Liver (tissue), 9 donors: ENCODE results near the gene TTBK1. TPM values are rescaled to one million over a fixed set of nuclear protein-coding genes. Genes with fewer than 3 reads are reported as not detected.

Source experiments
- DNase-seq: peaks from one replicate; pipeline ENCODE4 v3.0.0-alpha.2; 2017; ENCODE audit warnings: low spot score
- H3K27ac ChIP-seq, 2 donors: one replicate each; pipeline ENCODE4 v1.7.0; 2013; ENCODE audit warnings: inconsistent platforms in 2 of 2, low read length in 2 of 2, control low read depth in 1 of 2, low read depth in 1 of 2, mild to moderate bottlenecking in 1 of 2
- H3K27me3 ChIP-seq, 4 donors: one replicate each; pipeline versions ENCODE4 v1.6.1 to v1.7.0; 2013; ENCODE audit warnings: low read length in 3 of 4, inconsistent platforms in 1 of 4, mild to moderate bottlenecking in 1 of 4, moderate library complexity in 1 of 4; ENCODE audit not compliant: control insufficient read depth in 4 of 4, insufficient read depth in 4 of 4
- H3K36me3 ChIP-seq, 4 donors: one replicate each; pipeline versions ENCODE4 v1.6.1 to v1.7.0; 2013; ENCODE audit warnings: low read length in 3 of 4, mild to moderate bottlenecking in 3 of 4, low read depth in 1 of 4, moderate library complexity in 1 of 4; ENCODE audit not compliant: control insufficient read depth in 4 of 4, insufficient read depth in 3 of 4
- H3K4me1 ChIP-seq, 4 donors: one replicate each; pipeline versions ENCODE4 v1.6.1 to v1.7.0; 2013; ENCODE audit warnings: low read length in 3 of 4, mild to moderate bottlenecking in 3 of 4, moderate library complexity in 1 of 4; ENCODE audit not compliant: control insufficient read depth in 4 of 4, insufficient read depth in 4 of 4
- H3K4me3 ChIP-seq, 3 donors: one replicate each; pipeline versions ENCODE4 v1.6.1 to v1.7.0; 2013; ENCODE audit warnings: low read length in 3 of 3, control low read depth in 1 of 3, low read depth in 1 of 3, mild to moderate bottlenecking in 1 of 3
- H3K9ac ChIP-seq, 2 donors: one replicate each; pipeline ENCODE4 v1.7.0; 2013; ENCODE audit warnings: low read length in 2 of 2, mild to moderate bottlenecking in 2 of 2, moderate library complexity in 2 of 2, control low read depth in 1 of 2, low read depth in 1 of 2
- H3K9me3 ChIP-seq, 4 donors: one replicate each; pipeline versions ENCODE4 v1.6.1 to v1.7.0; 2013; ENCODE audit warnings: low read length in 3 of 4; ENCODE audit not compliant: control insufficient read depth in 4 of 4
- CTCF ChIP-seq: fragments of 150-350 bp; IDR thresholded peaks from 2 replicates; pipeline ENCODE4 v1.5.1; 2017; ENCODE audit warnings: improper control_type of control experiment, low read depth, low read length; ENCODE audit not compliant: missing input control
- EGR1 ChIP-seq, 2 donors: IDR thresholded peaks; 2 replicates each; pipeline ENCODE4 v1.6.1; 2016 to 2018; ENCODE audit warnings: antibody characterized with exemption in 2 of 2, low read depth in 2 of 2
- FOXA1 ChIP-seq: IDR thresholded peaks from 2 replicates; pipeline ENCODE4 v1.6.1; 2016; ENCODE audit warnings: antibody characterized with exemption
- FOXA2 ChIP-seq: IDR thresholded peaks from 2 replicates; pipeline ENCODE4 v1.6.1; 2016; ENCODE audit warnings: antibody characterized with exemption
- GABPA ChIP-seq, 2 donors: IDR thresholded peaks in 1 of 2; conservative IDR thresholded peaks in 1 of 2; 2 replicates each; pipeline ENCODE4 v1.6.1; 2016; ENCODE audit warnings: antibody characterized with exemption in 2 of 2, mild to moderate bottlenecking in 1 of 2, moderate library complexity in 1 of 2
- HNF4A ChIP-seq, 2 donors: conservative IDR thresholded peaks; 2 replicates each; pipeline ENCODE4 v1.6.1; 2016; ENCODE audit warnings: antibody characterized with exemption in 2 of 2, mild to moderate bottlenecking in 2 of 2
- HNF4G ChIP-seq: IDR thresholded peaks from 2 replicates; pipeline ENCODE4 v1.6.1; 2016; ENCODE audit warnings: antibody characterized with exemption
- JUND ChIP-seq, 2 donors: IDR thresholded peaks; 2 replicates each; pipeline ENCODE4 v1.6.1; 2016; ENCODE audit warnings: antibody characterized with exemption in 2 of 2
- MAX ChIP-seq: IDR thresholded peaks from 2 replicates; pipeline ENCODE4 v1.6.1; 2016; ENCODE audit warnings: antibody characterized with exemption
- RAD21 ChIP-seq, 2 donors: IDR thresholded peaks; 2 replicates each; pipeline ENCODE4 v1.6.1; 2016; ENCODE audit warnings: antibody characterized with exemption in 2 of 2, mild to moderate bottlenecking in 2 of 2
- REST ChIP-seq: IDR thresholded peaks from 2 replicates; pipeline ENCODE4 v1.6.1; 2016; ENCODE audit warnings: antibody characterized with exemption, mild to moderate bottlenecking
- RXRA ChIP-seq, 2 donors: IDR thresholded peaks; 2 replicates each; pipeline ENCODE4 v1.6.1; 2017 to 2018; ENCODE audit warnings: antibody characterized with exemption in 2 of 2, mild to moderate bottlenecking in 1 of 2
- SP1 ChIP-seq: IDR thresholded peaks from 2 replicates; pipeline ENCODE4 v1.6.1; 2018; ENCODE audit warnings: antibody characterized with exemption, mild to moderate bottlenecking
- TAF1 ChIP-seq: conservative IDR thresholded peaks from 2 replicates; pipeline ENCODE4 v1.6.1; 2016; ENCODE audit warnings: antibody characterized with exemption, mild to moderate bottlenecking
- YY1 ChIP-seq: IDR thresholded peaks from 2 replicates; pipeline ENCODE4 v1.6.1; 2016; ENCODE audit warnings: antibody characterized with exemption, mild to moderate bottlenecking
- ZBTB33 ChIP-seq: IDR thresholded peaks from 2 replicates; pipeline ENCODE4 v1.6.1; 2016; ENCODE audit warnings: antibody characterized with exemption
- WGBS: extraction: QIAGEN DNeasy Blood & Tissue Kit; methylation state at CpG from one replicate; pipeline ENCODE4 v1.1.7; 2013; 5-methylcytosine and 5-hydroxymethylcytosine counted together
- polyA plus RNA-seq, 2 donors: library from polyadenylated mRNA; stranded (reverse) in 1 of 2; unstranded in 1 of 2; fragments of 200-250 nt in 1 of 2; fragments of >200 nt in 1 of 2; fragmentation: Nextera tagmentation in 1 of 2; extraction: Ambion mirVana in 1 of 2; gene quantifications; one replicate each; pipeline versions ENCODE4 v1.2.1 to v1.2.3, GENCODE V29; 2013 to 2015
- total RNA-seq, 2 donors: library from RNA; depleted of rRNA; stranded (reverse); fragments of >200 nt; gene quantifications; one replicate each; pipeline ENCODE4 v1.2.3, GENCODE V29; 2014
- donor health status: healthy.
- donor health status: healthy.
- donor health status: healthy.
- donor health status: healthy.
- donor health status: healthy.

TTBK1 gene
- total and polyA plus RNA-seq, 4 donors = 0.14 to 1.2 (median 0.44) TPM

GRCh38 chr6:43293698-43294097 is 50.4 kb downstream of the TTBK1 start (continued):
- TF ChIP-seq RXRA (IDR thresholded peaks at IDR 0.05) (no peak), RAD21 (IDR thresholded peaks at IDR 0.05) (no peak), FOXA1 (no peak), EGR1 (IDR thresholded peaks at IDR 0.05; ENCODE audit: low read depth in 2 of 2) (no peak)

GRCh38 chr6:43294536-43294935 is 51.3 kb downstream of the TTBK1 start:
- 87% methylated on average over 3 of the region's 3 CpGs for WGBS
- no peak for DNase-seq

More at GRCh38 chr6:43294536-43294935, 51.3 kb downstream of the TTBK1 start:
- no peak overlapping the region for H3K27ac ChIP-seq
- no peak overlapping the region for H3K4me3 ChIP-seq
- no peak overlapping the region for H3K9ac ChIP-seq
- H3K9me3 ChIP-seq = no peaks in the 10 kb centered on the region
- H3K4me1 ChIP-seq = peaks cover 5 to 30% (median 18%) of the 10 kb centered on the region in 4 donors
- H3K36me3 ChIP-seq = no peaks in the 10 kb centered on the region
- no peaks in the 10 kb centered on the region for H3K27me3 ChIP-seq
- TF ChIP-seq YY1 = no peak
- no peak for TF ChIP-seq GABPA (IDR thresholded peaks at IDR 0.05 in 1 of 2, conservative IDR thresholded peaks at IDR 0.05 in 1 of 2)
- TF ChIP-seq RAD21 (IDR thresholded peaks at IDR 0.05) = no peak
- no peak for TF ChIP-seq HNF4G
- TF ChIP-seq TAF1 = no peak
- TF ChIP-seq SP1 = no peak
- no peak for TF ChIP-seq JUND (IDR thresholded peaks at IDR 0.05)
- no peak for TF ChIP-seq FOXA2
- no peak for TF ChIP-seq CTCF
- TF ChIP-seq EGR1 (IDR thresholded peaks at IDR 0.05; ENCODE audit: low read depth in 2 of 2) = no peak
- TF ChIP-seq HNF4A (conservative IDR thresholded peaks at IDR 0.05) = no peak
- TF ChIP-seq FOXA1 = no peak
- TF ChIP-seq MAX = no peak
- no peak for TF ChIP-seq REST
- TF ChIP-seq ZBTB33 = no peak
